Loucy (cell line): ENCODE measurements around the gene TAF4.

ENCODE experiments used
- H2AFZ ChIP-seq: fragments of 200-600 bp; sonication (generic); 2 replicates; pipeline ENCODE4 v1.6.0; 2016; ENCODE audit warnings: antibody characterized with exemption, mild to moderate bottlenecking, low read length, moderate library complexity
- H3F3A ChIP-seq: fragments of 200-600 bp; 2 replicates; pipeline ENCODE4 v1.6.0; 2016; ENCODE audit warnings: antibody characterized with exemption, low read depth, mild to moderate bottlenecking
- H3K27me3 ChIP-seq: fragments of 200-600 bp; sonication (generic); 2 replicates; pipeline ENCODE4 v1.6.1; 2014; ENCODE audit warnings: low read length, mild to moderate bottlenecking; ENCODE audit not compliant: insufficient read depth, poor library complexity, severe bottlenecking
- H3K36me3 ChIP-seq: fragments of 200-600 bp; sonication (generic); 2 replicates; pipeline ENCODE4 v1.6.1; 2016; ENCODE audit warnings: low read length; ENCODE audit not compliant: insufficient read depth
- H3K4me1 ChIP-seq: fragments of 200-600 bp; sonication (generic); 2 replicates; pipeline ENCODE4 v1.5.1; 2014; ENCODE audit warnings: low read length, mild to moderate bottlenecking; ENCODE audit not compliant: insufficient read depth, poor library complexity, severe bottlenecking
- H3K4me2 ChIP-seq: fragments of 200-600 bp; sonication (generic); 2 replicates; pipeline ENCODE4 v1.6.0; 2014; ENCODE audit warnings: antibody characterized with exemption, low read length, low read depth, mild to moderate bottlenecking; ENCODE audit not compliant: poor library complexity, severe bottlenecking
- H3K4me3 ChIP-seq: fragments of 200-600 bp; sonication (generic); 2 replicates; pipeline ENCODE4 v1.5.1; 2014; ENCODE audit warnings: low read length, mild to moderate bottlenecking, mixed read lengths; ENCODE audit not compliant: poor library complexity, severe bottlenecking
- H3K79me2 ChIP-seq: fragments of 200-600 bp; sonication (generic); 2 replicates; pipeline ENCODE4 v1.6.1; 2014; ENCODE audit warnings: low read length; ENCODE audit not compliant: insufficient read depth
- H3K9ac ChIP-seq: fragments of 200-600 bp; sonication (generic); 2 replicates; pipeline ENCODE4 v1.6.0; 2014; ENCODE audit warnings: mild to moderate bottlenecking, low read depth, low read length, moderate library complexity; ENCODE audit not compliant: poor library complexity, severe bottlenecking
- H3K9me2 ChIP-seq: fragments of 200-600 bp; sonication (generic); replicated peaks from 2 replicates; pipeline ENCODE4 v1.6.1; 2016; ENCODE audit warnings: low read depth, low read length, mixed read lengths
- H3K9me3 ChIP-seq: fragments of 200-600 bp; sonication (generic); 2 replicates; pipeline ENCODE4 v1.6.1; 2014; ENCODE audit warnings: mild to moderate bottlenecking, antibody characterized with exemption, low read length, low read depth; ENCODE audit not compliant: insufficient read depth
- H4K20me1 ChIP-seq: fragments of 200-600 bp; sonication (generic); 2 replicates; pipeline ENCODE4 v1.6.0; 2014; ENCODE audit warnings: antibody characterized with exemption, low read length, mild to moderate bottlenecking; ENCODE audit not compliant: insufficient read depth, poor library complexity, severe bottlenecking
- CTCF ChIP-seq: fragments of 200-600 bp; sonication (generic); conservative IDR thresholded peaks from 2 replicates; pipeline ENCODE4 v1.5.1; 2014; ENCODE audit warnings: mild to moderate bottlenecking, antibody characterized with exemption, low read length
- EZH2phosphoT487 ChIP-seq: fragments of 200-600 bp; IDR thresholded peaks from 2 replicates; pipeline ENCODE4 v1.6.1; 2018; ENCODE audit warnings: antibody characterized with exemption, mild to moderate bottlenecking, moderate library complexity, borderline replicate concordance

Gene TAF4

DNA sequence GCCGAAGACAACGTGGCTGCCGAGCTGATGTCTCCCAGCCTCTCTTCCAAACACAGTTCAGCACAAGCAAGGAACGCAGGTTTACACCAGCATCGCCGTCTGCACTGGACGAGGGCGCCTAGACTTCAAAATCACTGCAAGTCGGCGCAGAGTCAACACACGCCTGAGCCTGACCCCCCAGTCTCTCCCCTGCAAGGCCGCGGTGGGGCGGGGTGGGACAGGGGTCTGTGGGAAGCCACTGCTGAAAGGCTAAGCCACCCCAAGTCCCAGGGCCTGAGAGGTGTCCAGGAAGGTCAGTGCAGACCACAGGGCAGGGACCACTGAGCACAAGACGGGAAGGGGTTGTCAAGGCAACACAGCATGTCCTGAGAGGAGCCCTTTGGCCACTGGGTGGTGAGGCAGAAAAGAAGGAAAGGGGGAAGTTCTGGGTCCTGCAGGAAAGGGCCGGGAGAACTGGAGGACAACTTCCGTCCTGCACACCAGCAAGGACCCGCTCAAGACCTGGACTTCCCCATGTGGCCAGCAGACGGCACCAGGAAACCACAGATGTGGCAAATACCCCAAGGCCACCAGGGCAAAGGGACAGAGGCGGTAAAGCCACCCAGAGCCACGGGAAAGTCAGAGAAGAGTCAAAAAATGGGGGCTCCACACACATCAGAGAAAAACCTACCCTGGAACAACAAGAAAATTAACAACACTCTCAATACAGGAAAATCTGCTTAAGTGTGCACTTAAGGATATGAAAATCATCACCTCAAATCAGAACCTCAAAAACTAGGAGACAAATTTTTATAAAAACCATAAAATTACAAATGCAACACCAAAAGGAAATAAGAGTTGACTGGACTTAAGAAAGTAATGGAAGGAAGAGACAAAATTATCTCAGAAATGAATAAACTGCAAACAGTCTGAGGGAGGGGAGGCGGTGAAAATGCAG is 84.8 kb downstream of the TAF4 start:
- Histone ChIP-seq H3K4me1 (no peaks in the 10 kb centered on the region), H3F3A (no peaks in the 10 kb centered on the region; the same call in 1 of the 2 replicates), H3K27me3 (no peaks in the 10 kb centered on the region), H3K9me3 (peaks cover 4% of the 10 kb centered on the region; the same call in 1 of the 2 replicates), H2AFZ (no peak overlapping the region), H3K9ac (no peak overlapping the region), H3K79me2 (no peaks in the 10 kb centered on the region; the same call in 1 of the 2 replicates), H3K4me3 (no peak overlapping the region), H3K4me2 (no peak overlapping the region), H4K20me1 (peaks cover 7% of the 10 kb centered on the region), H3K36me3 (peaks cover 33% of the 10 kb centered on the region; the same call in 1 of the 2 replicates), H3K9me2 (no peaks in the 10 kb centered on the region)
- TF ChIP-seq EZH2phosphoT487 (no peak), CTCF (peak; percentile 35)

DNA sequence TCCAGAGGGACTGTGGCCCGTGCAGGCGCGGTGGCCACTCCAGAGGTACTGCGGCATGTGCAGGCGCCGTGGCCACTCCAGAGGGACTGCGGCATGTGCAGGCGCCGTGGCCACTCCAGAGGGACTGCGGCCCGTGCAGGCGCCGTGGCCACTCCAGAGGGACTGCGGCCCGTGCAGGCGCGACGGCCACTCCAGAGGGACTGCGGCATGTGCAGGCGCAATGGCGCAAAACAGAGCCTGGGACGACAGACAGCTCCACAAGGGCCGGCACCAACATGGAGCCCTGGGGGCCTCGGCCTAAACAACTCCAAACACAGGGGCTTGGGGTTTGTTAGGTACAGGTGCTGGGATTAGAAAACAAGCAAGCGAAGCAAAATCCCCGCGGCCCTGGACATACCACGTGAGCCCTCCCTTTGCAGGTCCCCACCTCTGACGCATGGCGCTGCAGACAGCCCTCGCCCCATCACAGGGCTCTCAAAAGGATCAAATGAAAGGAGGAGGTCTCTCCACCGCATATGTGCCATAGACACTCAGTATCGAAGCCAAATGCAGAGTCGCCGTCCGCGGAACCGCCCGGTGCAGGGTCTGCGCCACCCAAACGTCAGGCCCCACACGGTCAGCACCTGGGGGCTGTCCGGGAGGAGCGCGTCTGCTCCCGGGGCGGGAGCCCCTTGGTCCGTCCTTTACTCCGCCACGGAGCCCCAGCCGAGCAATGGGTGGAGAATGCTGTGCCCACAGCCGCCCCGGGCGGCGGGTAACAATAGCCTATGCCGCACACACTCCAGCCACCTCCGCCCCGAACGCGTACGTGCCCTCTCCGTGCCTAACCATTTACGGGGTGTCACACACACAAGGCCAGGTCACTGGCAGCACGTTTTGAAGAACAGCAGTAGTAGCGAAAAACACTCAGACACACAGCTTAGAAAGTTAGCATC is 85.7 kb downstream of the TAF4 start:
- no peaks in the 10 kb centered on the region for H3K9me2 ChIP-seq
- no peak overlapping the region for H2AFZ ChIP-seq
- H3K9ac ChIP-seq, result no peak overlapping the region
- H3K4me1 ChIP-seq, result no peaks in the 10 kb centered on the region
- no peaks in the 10 kb centered on the region for H3K9me3 ChIP-seq
- peaks cover 7% of the 10 kb centered on the region for H4K20me1 ChIP-seq
- no peaks in the 10 kb centered on the region for H3K27me3 ChIP-seq
- no peak overlapping the region for H3K4me3 ChIP-seq
- H3K36me3 ChIP-seq, result peaks cover 31% of the 10 kb centered on the region; the same call in 1 of the 2 replicates
- no peaks in the 10 kb centered on the region for H3F3A ChIP-seq
- no peak overlapping the region for H3K4me2 ChIP-seq
- TF ChIP-seq EZH2phosphoT487, result no peak
- no peaks in the 10 kb centered on the region; the same call in 1 of the 2 replicates for H3K79me2 ChIP-seq

- Histone ChIP-seq H3K9me2 (no peaks in the 10 kb centered on the region), H3K79me2 (no peaks in the 10 kb centered on the region; the same call in 1 of the 2 replicates), H3K36me3 (peaks cover 33% of the 10 kb centered on the region; the same call in 1 of the 2 replicates), H3K4me2 (no peak overlapping the region), H3K4me3 (no peak overlapping the region), H3K4me1 (no peaks in the 10 kb centered on the region), H4K20me1 (peaks cover 7% of the 10 kb centered on the region), H3K9ac (no peak overlapping the region), H3K27me3 (no peaks in the 10 kb centered on the region), H3F3A (no peaks in the 10 kb centered on the region), H2AFZ (no peak overlapping the region), H3K9me3 (no peaks in the 10 kb centered on the region)
- TF ChIP-seq CTCF, result no peak
- no peak for TF ChIP-seq EZH2phosphoT487
Observed at GRCh38 chr20:61979090-61979489, 86.6 kb downstream of the TAF4 start.
